ENCODE results near the gene CYLD. TPM values are rescaled to one million over a fixed set of nuclear protein-coding genes. Genes with fewer than 3 reads are reported as not detected.

CYLD gene
- total RNA-seq, 4 donors from 2014 or later, result 17.6 to 65.8 (median 45.1) TPM

DNA sequence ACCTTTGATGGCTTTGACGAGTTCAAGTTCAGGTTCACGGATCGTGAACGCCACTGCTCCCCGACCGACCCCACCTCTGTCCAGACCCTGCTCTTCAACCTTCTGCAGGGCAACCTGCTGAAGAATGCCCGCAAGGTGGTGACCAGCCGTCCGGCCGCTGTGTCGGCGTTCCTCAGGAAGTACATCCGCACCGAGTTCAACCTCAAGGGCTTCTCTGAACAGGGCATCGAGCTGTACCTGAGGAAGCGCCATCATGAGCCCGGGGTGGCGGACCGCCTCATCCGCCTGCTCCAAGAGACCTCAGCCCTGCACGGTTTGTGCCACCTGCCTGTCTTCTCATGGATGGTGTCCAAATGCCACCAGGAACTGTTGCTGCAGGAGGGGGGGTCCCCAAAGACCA lies 30.8 kb upstream of the CYLD start:
- Histone ChIP-seq H3K27ac (no peak overlapping the region), H3K4me3 (no peak overlapping the region), H3K27me3 (no peaks in the 10 kb centered on the region), H3K36me3 (no peaks in the 10 kb centered on the region), H3K4me1 (no peaks in the 10 kb centered on the region), H3K9me3 (no peaks in the 10 kb centered on the region)
- DNase-seq, result no peak
- TF ChIP-seq POLR2A (IDR thresholded peaks at IDR 0.05), result no peak
- TF ChIP-seq, protein P1, sequence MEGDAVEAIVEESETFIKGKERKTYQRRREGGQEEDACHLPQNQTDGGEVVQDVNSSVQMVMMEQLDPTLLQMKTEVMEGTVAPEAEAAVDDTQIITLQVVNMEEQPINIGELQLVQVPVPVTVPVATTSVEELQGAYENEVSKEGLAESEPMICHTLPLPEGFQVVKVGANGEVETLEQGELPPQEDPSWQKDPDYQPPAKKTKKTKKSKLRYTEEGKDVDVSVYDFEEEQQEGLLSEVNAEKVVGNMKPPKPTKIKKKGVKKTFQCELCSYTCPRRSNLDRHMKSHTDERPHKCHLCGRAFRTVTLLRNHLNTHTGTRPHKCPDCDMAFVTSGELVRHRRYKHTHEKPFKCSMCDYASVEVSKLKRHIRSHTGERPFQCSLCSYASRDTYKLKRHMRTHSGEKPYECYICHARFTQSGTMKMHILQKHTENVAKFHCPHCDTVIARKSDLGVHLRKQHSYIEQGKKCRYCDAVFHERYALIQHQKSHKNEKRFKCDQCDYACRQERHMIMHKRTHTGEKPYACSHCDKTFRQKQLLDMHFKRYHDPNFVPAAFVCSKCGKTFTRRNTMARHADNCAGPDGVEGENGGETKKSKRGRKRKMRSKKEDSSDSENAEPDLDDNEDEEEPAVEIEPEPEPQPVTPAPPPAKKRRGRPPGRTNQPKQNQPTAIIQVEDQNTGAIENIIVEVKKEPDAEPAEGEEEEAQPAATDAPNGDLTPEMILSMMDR (IDR thresholded peaks at IDR 0.05), result no peak
- intact Hi-C loops (cut with DNase I; ENCODE audit: low total_unique reads), result no loop called here

DNA sequence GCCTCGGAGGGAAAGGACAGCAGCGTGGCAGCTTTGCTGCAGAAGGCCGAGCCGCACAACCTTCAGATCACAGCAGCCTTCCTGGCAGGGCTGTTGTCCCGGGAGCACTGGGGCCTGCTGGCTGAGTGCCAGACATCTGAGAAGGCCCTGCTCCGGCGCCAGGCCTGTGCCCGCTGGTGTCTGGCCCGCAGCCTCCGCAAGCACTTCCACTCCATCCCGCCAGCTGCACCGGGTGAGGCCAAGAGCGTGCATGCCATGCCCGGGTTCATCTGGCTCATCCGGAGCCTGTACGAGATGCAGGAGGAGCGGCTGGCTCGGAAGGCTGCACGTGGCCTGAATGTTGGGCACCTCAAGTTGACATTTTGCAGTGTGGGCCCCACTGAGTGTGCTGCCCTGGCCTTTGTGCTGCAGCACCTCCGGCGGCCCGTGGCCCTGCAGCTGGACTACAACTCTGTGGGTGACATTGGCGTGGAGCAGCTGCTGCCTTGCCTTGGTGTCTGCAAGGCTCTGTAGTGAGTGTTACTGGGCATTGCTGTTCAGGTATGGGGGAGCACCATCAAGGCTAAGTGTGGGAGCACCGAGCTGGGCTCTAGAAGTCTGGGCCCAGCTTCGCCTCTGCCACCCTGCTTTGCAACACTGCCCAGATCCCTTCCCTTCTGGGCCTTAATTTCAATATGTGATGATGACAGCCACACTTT lies 29.9 kb upstream of the CYLD start:
- Histone ChIP-seq H3K4me1 (no peaks in the 10 kb centered on the region), H3K9me3 (no peaks in the 10 kb centered on the region), H3K27ac (no peak overlapping the region), H3K27me3 (no peaks in the 10 kb centered on the region), H3K4me3 (no peak overlapping the region), H3K36me3 (no peaks in the 10 kb centered on the region)
- intact Hi-C loops (cut with DNase I; ENCODE audit: low total_unique reads), result no loop called here
- TF ChIP-seq, protein P1 (IDR thresholded peaks at IDR 0.05), result no peak
- no peak for TF ChIP-seq POLR2A (IDR thresholded peaks at IDR 0.05)
- DNase-seq, result no peak

DNA sequence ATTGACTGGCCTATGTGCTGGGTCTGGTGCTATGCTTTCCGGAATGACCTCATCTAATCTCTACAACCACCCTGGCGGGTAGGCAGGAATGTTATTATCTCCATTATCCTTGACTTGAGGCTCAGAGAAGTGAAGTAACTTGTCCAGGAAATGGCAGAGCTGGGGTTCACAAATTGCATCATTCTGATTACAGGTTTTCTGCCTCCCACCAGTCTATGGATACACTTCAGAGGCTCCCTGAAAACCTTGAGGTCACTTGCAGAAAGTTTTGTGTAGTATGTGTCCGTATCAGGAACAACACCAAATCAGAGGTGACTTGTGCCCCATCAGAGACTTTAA lies 29.4 kb upstream of the CYLD start:
- intact Hi-C loops (cut with DNase I; ENCODE audit: low total_unique reads), result no loop called here
- H3K27ac ChIP-seq, result no peak overlapping the region
- no peaks in the 10 kb centered on the region for H3K4me1 ChIP-seq
- no peak overlapping the region for H3K4me3 ChIP-seq
- TF ChIP-seq POLR2A (IDR thresholded peaks at IDR 0.05), result no peak
- TF ChIP-seq, protein P1 (IDR thresholded peaks at IDR 0.05), result no peak
- DNase-seq, result no peak
- no peaks in the 10 kb centered on the region for H3K27me3 ChIP-seq
- H3K9me3 ChIP-seq, result no peaks in the 10 kb centered on the region
- H3K36me3 ChIP-seq, result no peaks in the 10 kb centered on the region

DNA sequence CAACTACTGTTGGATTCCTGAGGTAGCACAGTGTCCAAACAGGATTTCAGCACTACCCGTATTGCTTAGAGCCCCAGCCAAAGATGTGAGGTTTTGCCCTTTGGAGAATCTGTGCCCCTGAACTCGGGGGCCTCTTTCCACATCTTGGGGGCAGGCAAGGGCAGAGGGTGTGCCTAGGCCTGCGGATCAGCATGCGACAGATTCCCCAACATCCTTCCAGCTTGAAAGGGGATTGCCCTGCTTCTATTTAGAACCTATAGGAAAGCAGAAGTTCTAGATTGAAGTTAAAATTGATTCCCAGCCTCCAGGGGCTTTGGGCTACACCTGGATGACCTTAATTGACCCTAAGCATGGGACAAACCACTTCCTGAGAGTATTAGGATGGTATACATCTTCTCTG lies 28.9 kb upstream of the CYLD start:
- H3K27me3 ChIP-seq, result no peaks in the 10 kb centered on the region
- DNase-seq, result no peak
- no peak overlapping the region for H3K27ac ChIP-seq
- TF ChIP-seq, protein P1 (IDR thresholded peaks at IDR 0.05), result no peak
- TF ChIP-seq POLR2A (IDR thresholded peaks at IDR 0.05), result no peak
- no peaks in the 10 kb centered on the region for H3K4me1 ChIP-seq
- intact Hi-C loops (cut with DNase I; ENCODE audit: low total_unique reads), result no loop called here
- no peak overlapping the region for H3K4me3 ChIP-seq
- no peaks in the 10 kb centered on the region for H3K9me3 ChIP-seq
- no peaks in the 10 kb centered on the region for H3K36me3 ChIP-seq

DNA sequence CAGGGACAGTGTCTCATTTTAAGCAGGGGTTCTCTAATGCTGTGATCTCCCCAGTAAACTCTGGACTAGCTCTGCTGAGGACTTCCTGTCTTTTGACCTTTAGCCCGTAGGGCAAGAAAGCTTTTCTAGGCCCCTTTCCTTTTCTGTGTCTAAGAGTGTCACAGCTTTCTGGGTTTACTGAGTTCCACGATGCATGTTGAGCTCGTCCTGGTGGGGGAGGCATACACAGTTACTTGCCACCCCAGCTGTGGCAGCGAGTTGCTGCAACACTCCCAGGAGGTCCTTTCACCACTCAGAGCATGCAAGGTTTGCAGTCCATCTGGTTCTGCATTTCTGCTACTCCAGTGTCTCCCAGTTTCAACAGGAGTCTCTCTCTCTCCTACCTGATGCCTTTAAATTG lies 24.8 kb upstream of the CYLD start:
- intact Hi-C loops (cut with DNase I; ENCODE audit: low total_unique reads), result no loop called here
- H3K4me1 ChIP-seq, result no peaks in the 10 kb centered on the region
- H3K9me3 ChIP-seq, result no peaks in the 10 kb centered on the region
- H3K4me3 ChIP-seq, result no peak overlapping the region
- no peak overlapping the region for H3K27ac ChIP-seq
- H3K27me3 ChIP-seq, result no peaks in the 10 kb centered on the region
- H3K36me3 ChIP-seq, result no peaks in the 10 kb centered on the region
- DNase-seq, result no peak
- no peak for TF ChIP-seq POLR2A (IDR thresholded peaks at IDR 0.05)
- TF ChIP-seq, protein P1 (IDR thresholded peaks at IDR 0.05), result no peak
